ENCODE results near the gene BCOR.

The BCOR gene

GRCh38 chrX:40097504-40098263 is at the start of gene BCOR:
Gene BCOR, minus strand, starts transcription at chrX:40097958. Its CDS starts 20,029 bp downstream, at chrX:40077929.
- DNase-seq (ENCODE audit: extremely low read depth in 1 of 2, low read depth in 1 of 2) = peak; percentile 51 to 56

- no peak for DNase-seq (ENCODE audit: extremely low read depth in 1 of 2, low read depth in 1 of 2)
Measured at GRCh38 chrX:40147126-40147952, 49.6 kb upstream of the BCOR start.

- no peak for DNase-seq (ENCODE audit: extremely low read depth in 1 of 2, low read depth in 1 of 2)
Measured at GRCh38 chrX:40146262-40147125, 48.7 kb upstream of the BCOR start.

GRCh38 chrX:40145923-40146261 is 48.1 kb upstream of the BCOR start:
- no peak for DNase-seq (ENCODE audit: extremely low read depth in 1 of 2, low read depth in 1 of 2)

- DNase-seq (ENCODE audit: extremely low read depth in 1 of 2, low read depth in 1 of 2) = no peak
Measured at GRCh38 chrX:40145001-40145922, 47.5 kb upstream of the BCOR start.

GRCh38 chrX:40144576-40144975 is 46.8 kb upstream of the BCOR start:
- no peak for DNase-seq (ENCODE audit: extremely low read depth in 1 of 2, low read depth in 1 of 2)

GRCh38 chrX:40143987-40144386 is 46.2 kb upstream of the BCOR start:
- no peak for DNase-seq (ENCODE audit: extremely low read depth in 1 of 2, low read depth in 1 of 2)

GRCh38 chrX:40143001-40143400 is 45.2 kb upstream of the BCOR start:
- DNase-seq (ENCODE audit: extremely low read depth in 1 of 2, low read depth in 1 of 2) = no peak

GRCh38 chrX:40142417-40142816 is 44.7 kb upstream of the BCOR start:
- no peak for DNase-seq (ENCODE audit: extremely low read depth in 1 of 2, low read depth in 1 of 2)

- no peak for DNase-seq (ENCODE audit: extremely low read depth in 1 of 2, low read depth in 1 of 2)
Measured at GRCh38 chrX:40140706-40141499, 43.1 kb upstream of the BCOR start.

- no peak for DNase-seq (ENCODE audit: extremely low read depth in 1 of 2, low read depth in 1 of 2)
Measured at GRCh38 chrX:40132751-40133150, 35.0 kb upstream of the BCOR start.

- no peak for DNase-seq (ENCODE audit: extremely low read depth in 1 of 2, low read depth in 1 of 2)
Measured at GRCh38 chrX:40131654-40132337, 34.0 kb upstream of the BCOR start.

- DNase-seq (ENCODE audit: extremely low read depth in 1 of 2, low read depth in 1 of 2) = no peak
Measured at GRCh38 chrX:40130207-40130606, 32.4 kb upstream of the BCOR start.

GRCh38 chrX:40127052-40127451 is 29.3 kb upstream of the BCOR start:
- no peak for DNase-seq (ENCODE audit: extremely low read depth in 1 of 2, low read depth in 1 of 2)

- no peak for DNase-seq (ENCODE audit: extremely low read depth in 1 of 2, low read depth in 1 of 2)
Measured at GRCh38 chrX:40122487-40122886, 24.7 kb upstream of the BCOR start.

GRCh38 chrX:40121618-40122017 is 23.9 kb upstream of the BCOR start:
- no peak for DNase-seq (ENCODE audit: extremely low read depth in 1 of 2, low read depth in 1 of 2)

GRCh38 chrX:40120838-40121580 is 23.3 kb upstream of the BCOR start:
- no peak for DNase-seq (ENCODE audit: extremely low read depth in 1 of 2, low read depth in 1 of 2)

GRCh38 chrX:40117715-40118285 is 20.0 kb upstream of the BCOR start:
- DNase-seq (ENCODE audit: extremely low read depth in 1 of 2, low read depth in 1 of 2) = no peak

Data from stimulated activated CD8-positive, alpha-beta memory T cell treated with anti-CD3 and anti-CD28 coated beads, Interleukin-7, amount 100 ng/mL, for 48 hours (primary cell).